ENCODE results near the gene MAP3K5.
A peak's percentile ranks its signal among the peaks of the same experiment; 100 is the strongest.
"Not testable (repeated sequence)": the region's sequence is repeated elsewhere in the genome, so short reads cannot be mapped to it uniquely, and the experiment has no call there.

MAP3K5 gene

GRCh38 chr6:136820561-136820960 is 28.3 kb upstream of the MAP3K5 start:
- DNase-seq (ENCODE audit: insufficient read length, low spot score) (no peak), FAIRE-seq (no peak)
- TF ChIP-seq POU2F2 (IDR thresholded peaks at IDR 0.05; ENCODE audit: low read depth, low read length) (no peak), SPI1 (IDR thresholded peaks at IDR 0.05; ENCODE audit: low read depth, low read length) (no peak), POLR2AphosphoS5 (IDR thresholded peaks at IDR 0.05; ENCODE audit: low read depth, low read length) (no peak), PAX5 (IDR thresholded peaks at IDR 0.05; ENCODE audit: insufficient read depth, low read length, severe bottlenecking) (no peak), TAF1 (IDR thresholded peaks at IDR 0.05; ENCODE audit: low read depth, low read length) (no peak), POLR2A (IDR thresholded peaks at IDR 0.05; ENCODE audit: low read depth, low read length) (no peak)

- no peak for FAIRE-seq
- TF ChIP-seq TAF1 (IDR thresholded peaks at IDR 0.05; ENCODE audit: low read depth, low read length) = no peak
- no peak for TF ChIP-seq SPI1 (IDR thresholded peaks at IDR 0.05; ENCODE audit: low read depth, low read length)
- no peak for TF ChIP-seq POLR2AphosphoS5 (IDR thresholded peaks at IDR 0.05; ENCODE audit: low read depth, low read length)
- no peak for TF ChIP-seq POLR2A (IDR thresholded peaks at IDR 0.05; ENCODE audit: low read depth, low read length)
- no peak for TF ChIP-seq POU2F2 (IDR thresholded peaks at IDR 0.05; ENCODE audit: low read depth, low read length)
- TF ChIP-seq PAX5 (IDR thresholded peaks at IDR 0.05; ENCODE audit: insufficient read depth, low read length, severe bottlenecking) = no peak
- DNase-seq (ENCODE audit: insufficient read length, low spot score) = no peak
These were observed 24.4 kb upstream of the MAP3K5 start for GRCh38 chr6:136816656-136817055.

DNA sequence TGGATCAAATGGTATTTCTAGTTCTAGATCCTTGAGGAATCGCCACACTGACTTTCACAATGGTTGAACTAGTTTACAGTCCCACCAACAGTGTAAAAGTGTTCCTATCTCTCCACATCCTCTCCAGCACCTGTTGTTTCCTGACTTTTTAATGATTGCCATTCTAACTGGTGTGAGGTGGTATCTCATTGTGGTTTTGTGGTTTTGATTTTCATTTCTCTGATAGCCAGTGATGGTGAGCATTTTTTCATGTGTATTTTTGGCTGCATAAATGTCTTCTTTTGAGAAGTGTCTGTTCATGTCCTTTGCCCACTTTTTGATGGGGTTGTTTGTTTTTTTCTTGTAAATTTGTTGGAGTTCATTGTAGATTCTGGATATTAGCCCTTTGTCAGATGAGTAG is 23.3 kb upstream of the MAP3K5 start:
- not testable (repeated sequence) for DNase-seq (ENCODE audit: insufficient read length, low spot score); FAIRE-seq

DNA sequence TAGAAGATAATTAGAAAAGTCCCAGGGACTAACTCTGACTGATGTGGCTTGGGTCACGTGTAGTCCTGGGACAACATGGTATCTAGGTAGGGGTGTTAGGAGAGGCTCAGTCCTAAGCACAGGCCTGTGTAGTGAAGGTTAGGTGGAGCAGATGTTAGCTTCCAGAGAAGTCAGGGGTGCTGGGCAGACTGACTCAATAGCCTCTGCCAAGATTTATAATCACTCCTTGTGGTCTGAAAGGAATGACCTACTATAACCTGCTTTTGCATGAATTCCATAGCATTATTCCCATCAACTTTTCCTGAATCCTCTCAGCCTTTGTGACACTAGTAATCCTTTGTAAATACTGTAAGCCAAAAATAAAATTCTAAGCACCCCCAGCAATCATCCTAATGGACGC is 19.9 kb upstream of the MAP3K5 start:
- FAIRE-seq = no peak
- no peak for DNase-seq (ENCODE audit: insufficient read length, low spot score)
- TF ChIP-seq POLR2A (IDR thresholded peaks at IDR 0.05; ENCODE audit: low read depth, low read length) (no peak), TAF1 (IDR thresholded peaks at IDR 0.05; ENCODE audit: low read depth, low read length) (no peak), SPI1 (IDR thresholded peaks at IDR 0.05; ENCODE audit: low read depth, low read length) (no peak), POLR2AphosphoS5 (IDR thresholded peaks at IDR 0.05; ENCODE audit: low read depth, low read length) (no peak), POU2F2 (IDR thresholded peaks at IDR 0.05; ENCODE audit: low read depth, low read length) (no peak), PAX5 (IDR thresholded peaks at IDR 0.05; ENCODE audit: insufficient read depth, low read length, severe bottlenecking) (no peak)

- DNase-seq (ENCODE audit: insufficient read length, low spot score) = no peak
- no peak for FAIRE-seq
- TF ChIP-seq SPI1 (IDR thresholded peaks at IDR 0.05; ENCODE audit: low read depth, low read length) (no peak), POLR2AphosphoS5 (IDR thresholded peaks at IDR 0.05; ENCODE audit: low read depth, low read length) (no peak), PAX5 (IDR thresholded peaks at IDR 0.05; ENCODE audit: insufficient read depth, low read length, severe bottlenecking) (no peak), TAF1 (IDR thresholded peaks at IDR 0.05; ENCODE audit: low read depth, low read length) (no peak), POU2F2 (IDR thresholded peaks at IDR 0.05; ENCODE audit: low read depth, low read length) (no peak), POLR2A (IDR thresholded peaks at IDR 0.05; ENCODE audit: low read depth, low read length) (no peak)
These were observed 19.0 kb upstream of the MAP3K5 start for GRCh38 chr6:136811272-136811671.

- no peak for DNase-seq (ENCODE audit: insufficient read length, low spot score)
- no peak for TF ChIP-seq TAF1 (IDR thresholded peaks at IDR 0.05; ENCODE audit: low read depth, low read length)
- FAIRE-seq = no peak
These were observed 17.0 kb upstream of the MAP3K5 start for GRCh38 chr6:136809091-136809860.

DNA sequence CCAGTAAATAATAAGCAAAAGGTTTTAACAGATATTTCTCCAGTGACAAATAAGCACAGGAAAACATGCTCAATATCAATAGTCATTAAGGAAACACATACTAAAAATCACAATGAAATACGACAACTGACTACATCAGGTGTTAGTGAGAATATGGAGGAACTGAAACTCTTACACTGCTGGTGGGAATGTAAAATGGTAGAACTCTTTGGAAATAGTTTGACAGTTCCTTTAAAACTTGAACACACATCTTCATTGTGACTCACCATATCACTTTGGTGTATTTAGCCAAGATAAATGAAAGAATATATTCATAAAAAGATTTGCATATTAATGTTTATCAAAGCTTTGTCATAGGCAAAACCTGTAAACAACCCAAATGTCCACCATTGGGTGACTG is 11.3 kb upstream of the MAP3K5 start:
- FAIRE-seq (no peak), DNase-seq (ENCODE audit: insufficient read length, low spot score) (no peak)
- TF ChIP-seq SPI1 (IDR thresholded peaks at IDR 0.05; ENCODE audit: low read depth, low read length) (peak; percentile 51; the same call in 1 of the 2 replicates), TAF1 (IDR thresholded peaks at IDR 0.05; ENCODE audit: low read depth, low read length) (no peak)

GRCh38 chr6:136801581-136801980 is 9.3 kb upstream of the MAP3K5 start:
- DNase-seq (ENCODE audit: insufficient read length, low spot score) (no peak), FAIRE-seq (no peak)
- TF ChIP-seq PAX5 (IDR thresholded peaks at IDR 0.05; ENCODE audit: insufficient read depth, low read length, severe bottlenecking) = no peak
- no peak for TF ChIP-seq TAF1 (IDR thresholded peaks at IDR 0.05; ENCODE audit: low read depth, low read length)
- TF ChIP-seq SPI1 (IDR thresholded peaks at IDR 0.05; ENCODE audit: low read depth, low read length) = no peak
- no peak for TF ChIP-seq POU2F2 (IDR thresholded peaks at IDR 0.05; ENCODE audit: low read depth, low read length)
- TF ChIP-seq POLR2A (IDR thresholded peaks at IDR 0.05; ENCODE audit: low read depth, low read length) = no peak
- no peak for TF ChIP-seq POLR2AphosphoS5 (IDR thresholded peaks at IDR 0.05; ENCODE audit: low read depth, low read length)

DNA sequence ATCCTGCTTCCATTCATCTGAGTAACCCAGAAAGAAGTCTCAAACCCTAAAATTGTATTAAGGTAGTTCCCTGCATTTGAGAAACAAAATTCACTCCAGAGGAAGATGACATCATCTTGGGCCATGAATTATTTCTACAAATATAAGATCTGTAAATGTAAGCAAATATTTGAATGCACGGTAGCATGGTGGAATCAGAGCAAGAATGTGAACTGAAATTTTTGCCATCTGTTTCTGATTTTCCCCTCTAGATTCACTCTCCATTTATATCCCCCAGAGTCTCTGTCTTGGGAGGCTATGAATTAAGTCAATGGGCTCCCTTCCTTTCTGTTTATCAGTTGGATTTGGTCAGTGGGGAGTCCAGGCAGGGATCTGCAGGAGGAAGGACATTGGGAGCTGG is 5.8 kb upstream of the MAP3K5 start:
- DNase-seq (ENCODE audit: insufficient read length, low spot score) (no peak), FAIRE-seq (no peak)
- TF ChIP-seq PAX5 (IDR thresholded peaks at IDR 0.05; ENCODE audit: insufficient read depth, low read length, severe bottlenecking) (no peak), POU2F2 (IDR thresholded peaks at IDR 0.05; ENCODE audit: low read depth, low read length) (no peak), POLR2AphosphoS5 (IDR thresholded peaks at IDR 0.05; ENCODE audit: low read depth, low read length) (no peak), SPI1 (IDR thresholded peaks at IDR 0.05; ENCODE audit: low read depth, low read length) (no peak), POLR2A (IDR thresholded peaks at IDR 0.05; ENCODE audit: low read depth, low read length) (no peak), TAF1 (IDR thresholded peaks at IDR 0.05; ENCODE audit: low read depth, low read length) (no peak)

- no peak for TF ChIP-seq SPI1 (IDR thresholded peaks at IDR 0.05; ENCODE audit: low read depth, low read length)
- TF ChIP-seq PAX5 (IDR thresholded peaks at IDR 0.05; ENCODE audit: insufficient read depth, low read length, severe bottlenecking) = no peak
- no peak for FAIRE-seq
- no peak for DNase-seq (ENCODE audit: insufficient read length, low spot score)
These were observed 3.7 kb upstream of the MAP3K5 start for GRCh38 chr6:136795996-136796395.

GRCh38 chr6:136795386-136795785 is 3.1 kb upstream of the MAP3K5 start:
- no peak for TF ChIP-seq POLR2A (IDR thresholded peaks at IDR 0.05; ENCODE audit: low read depth, low read length)
- no peak for TF ChIP-seq POU2F2 (IDR thresholded peaks at IDR 0.05; ENCODE audit: low read depth, low read length)
- FAIRE-seq (no peak), DNase-seq (ENCODE audit: insufficient read length, low spot score) (no peak)
